MM.1S (cell line): Measurements from ENCODE around the gene BPIFB1.

Experiments
- DNase-seq: peaks from one replicate; pipeline ENCODE4 v3.0.0-alpha.2; 2015
- H2AFZ ChIP-seq: fragments of 300-600 bp; sonication (generic); 2 replicates; pipeline ENCODE4 v1.6.0; 2016; ENCODE audit warnings: antibody characterized with exemption, low read length
- H3F3A ChIP-seq: fragments of 300-600 bp; sonication (generic); 2 replicates; pipeline ENCODE4 v1.6.1; 2016; ENCODE audit warnings: mild to moderate bottlenecking, antibody characterized with exemption, low read length, moderate library complexity, mixed read lengths; ENCODE audit not compliant: insufficient read depth
- H3K27ac ChIP-seq: fragments of 300-600 bp; sonication (generic); 2 replicates; pipeline ENCODE4 v1.5.1; 2016; ENCODE audit warnings: mild to moderate bottlenecking, low read length
- H3K27me3 ChIP-seq: fragments of 300-600 bp; sonication (generic); replicated peaks from 2 replicates; pipeline ENCODE4 v1.6.0; 2016; ENCODE audit warnings: low read length; ENCODE audit not compliant: insufficient read depth
- H3K36me3 ChIP-seq: fragments of 300-600 bp; sonication (generic); replicated peaks from 2 replicates; pipeline ENCODE4 v1.6.1; 2016; ENCODE audit warnings: mild to moderate bottlenecking, low read length, mixed read lengths; ENCODE audit not compliant: insufficient read depth
- H3K4me1 ChIP-seq: fragments of 300-600 bp; sonication (generic); 2 replicates; pipeline ENCODE4 v1.6.1; 2016; ENCODE audit warnings: low read length, mixed read lengths
- H3K4me2 ChIP-seq: fragments of 300-600 bp; sonication (generic); 2 replicates; pipeline ENCODE4 v1.6.0; 2016; ENCODE audit warnings: low read depth, low read length
- H3K4me3 ChIP-seq: fragments of 300-600 bp; sonication (generic); 2 replicates; pipeline ENCODE4 v1.5.1; 2016; ENCODE audit warnings: low read length, mixed read lengths
- H3K79me2 ChIP-seq: fragments of 300-600 bp; sonication (generic); 2 replicates; pipeline ENCODE4 v1.6.1; 2016; ENCODE audit warnings: mixed run types, low read length, mixed read lengths
- H3K9ac ChIP-seq: fragments of 300-600 bp; sonication (generic); 2 replicates; pipeline ENCODE4 v1.6.1; 2016; ENCODE audit warnings: low read length, mixed read lengths
- H3K9me2 ChIP-seq: fragments of 300-600 bp; sonication (generic); replicated peaks from 2 replicates; pipeline ENCODE4 v1.6.1; 2016; ENCODE audit warnings: mild to moderate bottlenecking, low read length, mixed read lengths; ENCODE audit not compliant: insufficient read depth
- H3K9me3 ChIP-seq: fragments of 300-600 bp; sonication (generic); replicated peaks from 2 replicates; pipeline ENCODE4 v1.6.1; 2016; ENCODE audit warnings: mild to moderate bottlenecking, low read length, mixed read lengths; ENCODE audit not compliant: insufficient read depth
- H4K20me1 ChIP-seq: fragments of 300-600 bp; sonication (generic); 2 replicates; pipeline ENCODE4 v1.6.1; 2016; ENCODE audit warnings: mild to moderate bottlenecking, low read length, moderate library complexity, mixed read lengths; ENCODE audit not compliant: insufficient read depth
- EZH2 ChIP-seq: fragments of 300-600 bp; sonication (generic); optimal IDR thresholded peaks from 2 replicates; pipeline ENCODE3; 2017; ENCODE audit warnings: low read depth, mild to moderate bottlenecking, antibody characterized with exemption, low read length, mixed read lengths
- EZH2phosphoT487 ChIP-seq: fragments of 300-600 bp; sonication (generic); IDR thresholded peaks from 2 replicates; pipeline ENCODE4 v1.6.1; 2018; ENCODE audit warnings: antibody characterized with exemption, low read length
- TF ChIP-seq, protein P1 (sequence below): fragments of 300-600 bp; sonication (generic); IDR thresholded peaks from 2 replicates; pipeline ENCODE4 v1.5.1; 2016; ENCODE audit warnings: antibody characterized with exemption, low read length, mixed read lengths

The BPIFB1 gene, protein sequence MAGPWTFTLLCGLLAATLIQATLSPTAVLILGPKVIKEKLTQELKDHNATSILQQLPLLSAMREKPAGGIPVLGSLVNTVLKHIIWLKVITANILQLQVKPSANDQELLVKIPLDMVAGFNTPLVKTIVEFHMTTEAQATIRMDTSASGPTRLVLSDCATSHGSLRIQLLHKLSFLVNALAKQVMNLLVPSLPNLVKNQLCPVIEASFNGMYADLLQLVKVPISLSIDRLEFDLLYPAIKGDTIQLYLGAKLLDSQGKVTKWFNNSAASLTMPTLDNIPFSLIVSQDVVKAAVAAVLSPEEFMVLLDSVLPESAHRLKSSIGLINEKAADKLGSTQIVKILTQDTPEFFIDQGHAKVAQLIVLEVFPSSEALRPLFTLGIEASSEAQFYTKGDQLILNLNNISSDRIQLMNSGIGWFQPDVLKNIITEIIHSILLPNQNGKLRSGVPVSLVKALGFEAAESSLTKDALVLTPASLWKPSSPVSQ

DNA sequence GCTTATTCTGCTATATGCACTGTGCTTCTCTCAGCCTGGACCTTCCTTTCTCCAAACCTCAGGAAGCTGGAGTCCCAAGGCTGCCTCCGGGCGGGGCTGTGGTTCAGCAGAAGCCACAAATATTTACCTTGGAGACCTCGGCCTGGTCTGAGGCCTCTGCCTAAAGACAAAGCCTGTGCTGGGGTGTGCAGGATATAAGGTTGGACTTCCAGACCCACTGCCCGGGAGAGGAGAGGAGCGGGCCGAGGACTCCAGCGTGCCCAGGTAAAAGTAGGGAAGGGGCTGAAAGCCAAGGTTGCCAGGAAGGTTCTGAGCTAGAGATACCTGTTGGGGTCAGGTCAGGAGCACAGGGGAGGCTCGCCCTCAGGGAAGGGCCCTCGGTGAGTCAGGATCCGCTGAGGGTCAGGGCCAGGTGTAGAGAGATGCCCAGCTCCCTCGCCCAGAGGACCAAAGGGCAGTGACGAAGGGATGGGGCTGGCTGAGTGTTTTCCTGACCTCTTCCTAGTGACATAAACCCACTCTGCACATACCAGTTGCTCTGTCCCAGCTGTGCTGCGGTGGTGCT lies at the start of gene BPIFB1:
Gene BPIFB1, plus strand, starts transcription at position 224 of the 565 bp plus-strand sequence. CDS start 2,860 bp downstream, outside the sequence.
- Histone ChIP-seq H3K9ac (no peak within 1 kb of the TSS), H3K4me2 (no peak within 1 kb of the TSS), H3K27me3 (peaks cover 89% of the 10 kb centered on the region), H3K4me3 (no peak within 1 kb of the TSS), H3K79me2 (no peaks in the 10 kb centered on the region), H3K36me3 (no peaks in the 10 kb centered on the region), H3K9me2 (no peaks in the 10 kb centered on the region), H3K27ac (no peak within 1 kb of the TSS), H2AFZ (no peak within 1 kb of the TSS), H3F3A (no peaks in the 10 kb centered on the region), H4K20me1 (no peaks in the 10 kb centered on the region), H3K9me3 (no peaks in the 10 kb centered on the region), H3K4me1 (no peaks in the 10 kb centered on the region)
- no peak for DNase-seq
- TF ChIP-seq, protein P1, sequence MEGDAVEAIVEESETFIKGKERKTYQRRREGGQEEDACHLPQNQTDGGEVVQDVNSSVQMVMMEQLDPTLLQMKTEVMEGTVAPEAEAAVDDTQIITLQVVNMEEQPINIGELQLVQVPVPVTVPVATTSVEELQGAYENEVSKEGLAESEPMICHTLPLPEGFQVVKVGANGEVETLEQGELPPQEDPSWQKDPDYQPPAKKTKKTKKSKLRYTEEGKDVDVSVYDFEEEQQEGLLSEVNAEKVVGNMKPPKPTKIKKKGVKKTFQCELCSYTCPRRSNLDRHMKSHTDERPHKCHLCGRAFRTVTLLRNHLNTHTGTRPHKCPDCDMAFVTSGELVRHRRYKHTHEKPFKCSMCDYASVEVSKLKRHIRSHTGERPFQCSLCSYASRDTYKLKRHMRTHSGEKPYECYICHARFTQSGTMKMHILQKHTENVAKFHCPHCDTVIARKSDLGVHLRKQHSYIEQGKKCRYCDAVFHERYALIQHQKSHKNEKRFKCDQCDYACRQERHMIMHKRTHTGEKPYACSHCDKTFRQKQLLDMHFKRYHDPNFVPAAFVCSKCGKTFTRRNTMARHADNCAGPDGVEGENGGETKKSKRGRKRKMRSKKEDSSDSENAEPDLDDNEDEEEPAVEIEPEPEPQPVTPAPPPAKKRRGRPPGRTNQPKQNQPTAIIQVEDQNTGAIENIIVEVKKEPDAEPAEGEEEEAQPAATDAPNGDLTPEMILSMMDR: no peak
- no peak for TF ChIP-seq EZH2
- TF ChIP-seq EZH2phosphoT487: no peak

DNA sequence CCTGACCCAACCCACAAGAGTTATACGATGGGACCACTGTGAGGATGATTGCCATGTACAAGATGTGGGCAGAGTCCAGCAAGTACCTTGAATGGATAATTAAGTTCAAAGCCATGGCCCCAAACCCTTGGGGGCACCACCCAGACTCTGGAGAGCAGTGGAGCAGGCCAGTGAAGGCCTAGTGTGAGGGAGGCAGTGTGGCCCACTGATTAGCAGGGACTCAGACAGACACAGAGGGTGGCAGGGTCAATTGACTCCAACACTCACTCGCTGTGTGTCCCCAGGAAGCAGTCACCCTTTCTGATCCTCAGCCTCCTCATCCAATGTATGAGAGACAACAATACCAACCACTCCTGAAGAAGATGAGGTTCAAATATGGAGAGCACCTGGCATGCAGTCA lies 49.0 kb upstream of the BPIFB1 start:
- Histone ChIP-seq H3K27me3 (peaks cover 21% of the 10 kb centered on the region), H3K36me3 (no peaks in the 10 kb centered on the region), H3K9me2 (no peaks in the 10 kb centered on the region), H3F3A (no peaks in the 10 kb centered on the region), H3K4me3 (no peak overlapping the region), H2AFZ (no peak overlapping the region), H3K9ac (no peak overlapping the region), H3K4me2 (no peak overlapping the region), H3K4me1 (no peaks in the 10 kb centered on the region), H3K27ac (no peak overlapping the region), H3K79me2 (no peaks in the 10 kb centered on the region), H3K9me3 (no peaks in the 10 kb centered on the region), H4K20me1 (no peaks in the 10 kb centered on the region)
- TF ChIP-seq EZH2phosphoT487 (no peak), EZH2 (no peak)
- TF ChIP-seq, protein P1: no peak
- DNase-seq: no peak

DNA sequence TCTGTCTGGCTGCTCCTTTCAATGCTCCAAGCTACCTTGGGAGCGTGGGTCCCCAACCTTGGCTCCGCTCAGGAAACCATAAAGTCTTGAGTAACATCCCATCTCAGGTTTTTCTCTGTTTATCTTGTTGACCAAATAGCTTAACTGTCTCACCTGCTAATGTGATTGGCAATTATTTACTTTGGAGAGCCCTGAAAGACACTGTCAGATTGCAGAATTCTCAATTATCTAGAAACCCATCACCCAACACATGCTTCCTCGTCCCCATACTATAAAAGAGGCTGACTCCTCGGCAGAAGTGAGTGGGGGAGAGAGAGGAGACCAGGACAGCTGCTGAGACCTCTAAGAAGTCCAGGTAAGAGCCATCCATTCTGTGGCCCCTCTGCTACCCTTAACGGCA lies 47.3 kb upstream of the BPIFB1 start, which contains the start of gene BPIFA1:
Gene BPIFA1, plus strand, starts transcription at position 301 of the 400 bp plus-strand sequence. CDS start 1,716 bp downstream, outside the sequence.
- DNase-seq: no peak
- H2AFZ ChIP-seq: no peak within 1 kb of the TSS
- H3K36me3 ChIP-seq: no peaks in the 10 kb centered on the region
- peaks cover 21% of the 10 kb centered on the region for H3K27me3 ChIP-seq
- H3K9me2 ChIP-seq: no peaks in the 10 kb centered on the region
- no peak within 1 kb of the TSS for H3K4me2 ChIP-seq
- no peaks in the 10 kb centered on the region for H4K20me1 ChIP-seq
- no peaks in the 10 kb centered on the region for H3F3A ChIP-seq
- TF ChIP-seq EZH2phosphoT487 (no peak), EZH2 (no peak)
- TF ChIP-seq, protein P1: no peak
- H3K4me1 ChIP-seq: no peaks in the 10 kb centered on the region
- H3K79me2 ChIP-seq: no peaks in the 10 kb centered on the region
- H3K4me3 ChIP-seq: no peak within 1 kb of the TSS
- H3K9ac ChIP-seq: no peak within 1 kb of the TSS
- H3K27ac ChIP-seq: no peak within 1 kb of the TSS
- no peaks in the 10 kb centered on the region for H3K9me3 ChIP-seq
